HG03039 (cell line): ENCODE measurements around the gene ZNF79.

Experiments
- ATAC-seq: cut with Tn5 transposase; IDR thresholded peaks from one replicate; pipeline ENCODE4 v1.9.1; 2021; ENCODE audit warnings: mild to moderate bottlenecking, moderate library complexity; ENCODE audit not compliant: unreplicated experiment

ZNF79 gene

GRCh38 chr9:127397646-127398274, 26.4 kb upstream of the ZNF79 start:
- no peak for ATAC-seq

GRCh38 chr9:127398275-127398647, 25.9 kb upstream of the ZNF79 start:
- ATAC-seq: no peak

- ATAC-seq: no peak
Measured at GRCh38 chr9:127398715-127399400, 25.3 kb upstream of the ZNF79 start.

- no peak for ATAC-seq
Measured at GRCh38 chr9:127399736-127400269, 24.4 kb upstream of the ZNF79 start.

GRCh38 chr9:127402401-127403090, 21.6 kb upstream of the ZNF79 start:
- no peak for ATAC-seq

- no peak for ATAC-seq
Measured at GRCh38 chr9:127403507-127404192, 20.5 kb upstream of the ZNF79 start.

- no peak for ATAC-seq
Measured at GRCh38 chr9:127404631-127405030, 19.6 kb upstream of the ZNF79 start.

- ATAC-seq: no peak
Measured at GRCh38 chr9:127405344-127406125, 18.6 kb upstream of the ZNF79 start.

- ATAC-seq: no peak
Measured at GRCh38 chr9:127406799-127407491, 17.2 kb upstream of the ZNF79 start.

- no peak for ATAC-seq
Measured at GRCh38 chr9:127407492-127407843, 16.7 kb upstream of the ZNF79 start.

- ATAC-seq: no peak
Measured at GRCh38 chr9:127411122-127411521, 13.1 kb upstream of the ZNF79 start.

GRCh38 chr9:127415141-127415540, 9.0 kb upstream of the ZNF79 start:
- ATAC-seq: no peak

- ATAC-seq: no peak
Measured at GRCh38 chr9:127415657-127416056, 8.5 kb upstream of the ZNF79 start.

GRCh38 chr9:127417131-127418036, 6.8 kb upstream of the ZNF79 start:
- no peak for ATAC-seq

- ATAC-seq: no peak
Measured at GRCh38 chr9:127418037-127418471, 6.1 kb upstream of the ZNF79 start.

GRCh38 chr9:127419348-127419747, 4.8 kb upstream of the ZNF79 start:
- no peak for ATAC-seq

GRCh38 chr9:127421057-127421456, 3.1 kb upstream of the ZNF79 start:
- ATAC-seq: no peak

- no peak for ATAC-seq
Measured at GRCh38 chr9:127422133-127422782, 1.9 kb upstream of the ZNF79 start.
